ENCODE results near the gene SLC4A1. TPM values are rescaled to one million over a fixed set of nuclear protein-coding genes. Genes with fewer than 3 reads are reported as not detected.

Gene SLC4A1
- total RNA-seq, 1 experiment from 2014 or later, result 0.22 TPM

DNA sequence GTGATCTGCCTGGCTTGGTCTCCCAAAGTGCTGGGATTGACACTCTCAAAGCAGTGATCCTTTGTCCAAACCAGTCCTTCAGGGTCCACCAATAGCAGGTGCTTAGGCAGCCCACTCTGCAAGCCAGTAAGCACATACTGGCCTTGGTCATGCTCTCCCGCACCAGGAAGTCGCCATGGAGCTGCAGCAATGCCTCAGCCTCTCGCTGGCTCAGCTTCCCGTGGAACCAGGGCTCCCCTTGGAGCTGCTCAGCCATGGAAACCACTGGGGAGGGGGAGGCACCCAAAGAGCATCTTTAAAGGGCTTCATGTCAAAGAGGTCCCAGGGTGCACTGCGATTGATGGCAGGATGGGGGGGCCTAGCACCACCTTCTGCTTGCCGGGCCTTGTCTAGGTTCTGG is 38.8 kb downstream of the SLC4A1 start:
- RAD21 ChIA-PET (ENCODE audit: low non-redundant PET in 1 of 2, low total read pairs in 2 of 2, uncharacterized antibody in 2 of 2, unreplicated experiment in 2 of 2), result no interaction called here
- DNase-seq (ENCODE audit: low read depth, low spot score) (no peak), ATAC-seq (no peak)
- Histone ChIP-seq H3K79me2 (ENCODE audit: insufficient read depth, low read length) (no peaks in the 10 kb centered on the region), H3K36me3 (ENCODE audit: control insufficient read depth in 1 of 2, insufficient read depth in 2 of 2, low read length in 2 of 2) (no peaks in the 10 kb centered on the region), H3K4me2 (ENCODE audit: low read length) (no peak overlapping the region), H2AFZ (ENCODE audit: low read depth, low read length, poor library complexity, severe bottlenecking) (no peak overlapping the region), H3K4me3 (replicated peaks in 1 of 2; ENCODE audit: low read depth in 1 of 2, low read length in 2 of 2) (no peak overlapping the region), H3K4me1 (ENCODE audit: control insufficient read depth in 1 of 2, insufficient read depth in 2 of 2, low read length in 2 of 2) (peaks cover under 1 to 7% of the 10 kb centered on the region in 2 experiments), H3K9me3 (ENCODE audit: control insufficient read depth in 1 of 2, insufficient read depth in 1 of 2, low read depth in 1 of 2, low read length in 2 of 2) (no peaks in the 10 kb centered on the region), H3K27me3 (ENCODE audit: insufficient read depth, low read length) (no peaks in the 10 kb centered on the region), H4K20me1 (ENCODE audit: insufficient read depth) (no peaks in the 10 kb centered on the region), H3K9ac (ENCODE audit: low read length) (no peak overlapping the region), H3K27ac (ENCODE audit: low read depth, low read length) (no peak overlapping the region), H3K9me2 (ENCODE audit: insufficient read depth) (no peaks in the 10 kb centered on the region)
- POLR2A ChIA-PET, result no interaction called here
- intact Hi-C loops (cut with micrococcal nuclease), result no loop called here
- no peak for TF ChIP-seq ZFX (IDR thresholded peaks at IDR 0.05)
- no peak for TF ChIP-seq CEBPB (IDR thresholded peaks at IDR 0.05; ENCODE audit: low read depth)
- no peak for TF ChIP-seq EZH2 (IDR thresholded peaks at IDR 0.05)
- TF ChIP-seq SIN3A (IDR thresholded peaks at IDR 0.05; ENCODE audit: low read depth), result no peak
- TF ChIP-seq, protein P1, sequence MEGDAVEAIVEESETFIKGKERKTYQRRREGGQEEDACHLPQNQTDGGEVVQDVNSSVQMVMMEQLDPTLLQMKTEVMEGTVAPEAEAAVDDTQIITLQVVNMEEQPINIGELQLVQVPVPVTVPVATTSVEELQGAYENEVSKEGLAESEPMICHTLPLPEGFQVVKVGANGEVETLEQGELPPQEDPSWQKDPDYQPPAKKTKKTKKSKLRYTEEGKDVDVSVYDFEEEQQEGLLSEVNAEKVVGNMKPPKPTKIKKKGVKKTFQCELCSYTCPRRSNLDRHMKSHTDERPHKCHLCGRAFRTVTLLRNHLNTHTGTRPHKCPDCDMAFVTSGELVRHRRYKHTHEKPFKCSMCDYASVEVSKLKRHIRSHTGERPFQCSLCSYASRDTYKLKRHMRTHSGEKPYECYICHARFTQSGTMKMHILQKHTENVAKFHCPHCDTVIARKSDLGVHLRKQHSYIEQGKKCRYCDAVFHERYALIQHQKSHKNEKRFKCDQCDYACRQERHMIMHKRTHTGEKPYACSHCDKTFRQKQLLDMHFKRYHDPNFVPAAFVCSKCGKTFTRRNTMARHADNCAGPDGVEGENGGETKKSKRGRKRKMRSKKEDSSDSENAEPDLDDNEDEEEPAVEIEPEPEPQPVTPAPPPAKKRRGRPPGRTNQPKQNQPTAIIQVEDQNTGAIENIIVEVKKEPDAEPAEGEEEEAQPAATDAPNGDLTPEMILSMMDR (IDR thresholded peaks at IDR 0.05 in 2 of 3, conservative IDR thresholded peaks at IDR 0.05 in 1 of 3; ENCODE audit: borderline replicate concordance in 1 of 3, insufficient read depth in 1 of 3, low read depth in 2 of 3, low read length in 2 of 3), result no peak
- TF ChIP-seq EGR1 (IDR thresholded peaks at IDR 0.05; ENCODE audit: low read depth), result no peak
- TF ChIP-seq, protein P2, sequence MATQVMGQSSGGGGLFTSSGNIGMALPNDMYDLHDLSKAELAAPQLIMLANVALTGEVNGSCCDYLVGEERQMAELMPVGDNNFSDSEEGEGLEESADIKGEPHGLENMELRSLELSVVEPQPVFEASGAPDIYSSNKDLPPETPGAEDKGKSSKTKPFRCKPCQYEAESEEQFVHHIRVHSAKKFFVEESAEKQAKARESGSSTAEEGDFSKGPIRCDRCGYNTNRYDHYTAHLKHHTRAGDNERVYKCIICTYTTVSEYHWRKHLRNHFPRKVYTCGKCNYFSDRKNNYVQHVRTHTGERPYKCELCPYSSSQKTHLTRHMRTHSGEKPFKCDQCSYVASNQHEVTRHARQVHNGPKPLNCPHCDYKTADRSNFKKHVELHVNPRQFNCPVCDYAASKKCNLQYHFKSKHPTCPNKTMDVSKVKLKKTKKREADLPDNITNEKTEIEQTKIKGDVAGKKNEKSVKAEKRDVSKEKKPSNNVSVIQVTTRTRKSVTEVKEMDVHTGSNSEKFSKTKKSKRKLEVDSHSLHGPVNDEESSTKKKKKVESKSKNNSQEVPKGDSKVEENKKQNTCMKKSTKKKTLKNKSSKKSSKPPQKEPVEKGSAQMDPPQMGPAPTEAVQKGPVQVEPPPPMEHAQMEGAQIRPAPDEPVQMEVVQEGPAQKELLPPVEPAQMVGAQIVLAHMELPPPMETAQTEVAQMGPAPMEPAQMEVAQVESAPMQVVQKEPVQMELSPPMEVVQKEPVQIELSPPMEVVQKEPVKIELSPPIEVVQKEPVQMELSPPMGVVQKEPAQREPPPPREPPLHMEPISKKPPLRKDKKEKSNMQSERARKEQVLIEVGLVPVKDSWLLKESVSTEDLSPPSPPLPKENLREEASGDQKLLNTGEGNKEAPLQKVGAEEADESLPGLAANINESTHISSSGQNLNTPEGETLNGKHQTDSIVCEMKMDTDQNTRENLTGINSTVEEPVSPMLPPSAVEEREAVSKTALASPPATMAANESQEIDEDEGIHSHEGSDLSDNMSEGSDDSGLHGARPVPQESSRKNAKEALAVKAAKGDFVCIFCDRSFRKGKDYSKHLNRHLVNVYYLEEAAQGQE (IDR thresholded peaks at IDR 0.05; ENCODE audit: low read depth), result no peak
- CTCF ChIA-PET, result no interaction called here
- BruUV-seq (replicated peaks), result no TSS peak
